ENCODE results near the gene GNAI3.

Gene GNAI3

DNA sequence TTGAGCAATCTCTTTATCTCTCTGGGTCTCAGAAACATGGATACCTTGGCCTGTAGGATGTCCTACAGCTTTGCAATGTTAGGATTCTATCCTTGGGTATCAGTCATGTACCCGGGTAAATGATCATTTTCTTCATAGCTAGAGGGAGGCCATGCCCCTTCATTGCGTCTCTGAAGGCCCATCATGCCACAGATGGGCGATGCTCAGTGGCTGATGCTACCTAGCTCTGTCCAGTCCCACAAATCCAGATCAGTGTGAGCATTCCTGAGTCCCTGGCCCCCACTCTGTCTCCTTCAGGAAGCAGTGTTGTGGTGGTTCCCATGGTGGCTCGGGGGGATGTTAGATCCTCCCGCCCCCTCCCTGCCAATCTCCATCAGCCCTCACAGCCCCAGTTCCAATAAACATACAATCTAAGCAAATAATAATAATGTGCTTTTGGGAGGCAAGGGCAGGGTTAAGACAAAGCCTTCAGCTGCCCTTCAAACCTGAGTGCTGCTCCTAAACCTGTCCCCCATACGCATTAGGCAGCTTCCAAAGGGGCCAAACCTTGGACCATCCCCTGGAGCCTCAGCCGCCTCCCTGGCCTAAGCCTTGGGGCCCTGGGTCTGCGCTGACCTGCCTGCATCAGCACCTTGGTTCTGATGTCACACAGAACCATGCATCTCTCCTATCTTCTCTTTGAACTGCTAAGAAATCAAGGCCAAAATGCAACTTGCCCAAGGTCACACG lies 9.4 kb upstream of the GNAI3 start:
- Histone ChIP-seq H3K36me3 (ENCODE audit: insufficient read depth, low read length) (no peaks in the 10 kb centered on the region), H3K9ac (ENCODE audit: low read length) (no peak overlapping the region), H3K27me3 (ENCODE audit: control insufficient read depth in 1 of 2, insufficient read depth in 2 of 2, low read length in 2 of 2) (no peaks in the 10 kb centered on the region), H3K4me3 (ENCODE audit: low read depth in 1 of 2, low read length in 2 of 2) (no peak overlapping the region), H3K27ac (ENCODE audit: low read depth, low read length) (no peak overlapping the region), H3K9me3 (ENCODE audit: low read length) (no peaks in the 10 kb centered on the region), H3K4me1 (ENCODE audit: insufficient read depth, low read length) (peaks cover 16% of the 10 kb centered on the region)

DNA sequence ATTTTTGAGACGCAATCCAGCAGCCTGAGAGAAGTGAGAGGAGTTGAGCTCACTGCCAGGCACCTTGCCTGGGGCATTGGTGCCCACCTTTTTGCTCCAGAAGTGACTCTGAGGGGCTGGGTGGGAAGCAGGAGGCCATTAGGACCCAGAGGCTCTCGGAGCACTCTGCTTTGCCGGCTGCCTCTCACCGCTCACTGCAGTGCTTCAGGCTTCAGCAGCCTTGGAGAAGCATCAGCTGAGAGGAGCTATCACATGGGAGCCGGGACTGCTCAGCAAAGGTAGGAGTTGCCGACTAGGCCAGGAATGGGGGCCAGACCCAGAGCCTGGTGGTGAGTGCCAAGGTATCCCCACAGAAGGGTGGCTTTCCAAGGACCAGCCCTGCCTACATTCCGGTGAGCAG lies 8.7 kb upstream of the GNAI3 start, which contains the start of gene GPR61:
TSS of gene GPR61 (plus strand) at position 197 of the 400 bp plus-strand sequence. CDS start 3,151 bp downstream, outside the sequence.
- H3K36me3 ChIP-seq (ENCODE audit: insufficient read depth, low read length): no peaks in the 10 kb centered on the region
- H3K27ac ChIP-seq (ENCODE audit: low read depth, low read length): no peak within 1 kb of the TSS
- no peaks in the 10 kb centered on the region for H3K27me3 ChIP-seq (ENCODE audit: control insufficient read depth in 1 of 2, insufficient read depth in 2 of 2, low read length in 2 of 2)
- H3K9ac ChIP-seq (ENCODE audit: low read length): no peak within 1 kb of the TSS
- H3K4me3 ChIP-seq (ENCODE audit: low read depth in 1 of 2, low read length in 2 of 2): no peak within 1 kb of the TSS
- H3K4me1 ChIP-seq (ENCODE audit: insufficient read depth, low read length): peaks cover 16% of the 10 kb centered on the region
- no peaks in the 10 kb centered on the region for H3K9me3 ChIP-seq (ENCODE audit: low read length)

DNA sequence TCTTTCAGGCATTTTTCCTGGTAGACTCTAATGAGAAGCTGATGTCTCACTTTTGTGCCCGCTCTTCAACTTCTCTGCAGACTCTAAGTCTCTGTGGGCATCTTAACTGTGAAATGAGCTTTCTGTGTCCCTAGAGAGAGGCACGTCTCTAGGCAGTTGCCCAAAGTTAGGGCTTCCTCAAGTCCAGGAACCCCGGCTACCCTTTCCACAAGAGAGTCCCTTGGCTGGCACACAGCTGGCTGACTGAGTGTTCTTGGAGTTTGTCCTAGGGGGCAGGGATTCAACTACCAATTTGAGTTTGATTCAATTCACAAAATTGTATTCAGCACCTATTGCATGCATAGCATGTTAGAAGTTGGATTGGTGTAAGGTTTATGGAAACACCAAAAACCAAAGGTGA lies 7.3 kb upstream of the GNAI3 start:
- H3K9ac ChIP-seq (ENCODE audit: low read length): no peak overlapping the region
- H3K36me3 ChIP-seq (ENCODE audit: insufficient read depth, low read length): no peaks in the 10 kb centered on the region
- H3K4me3 ChIP-seq (ENCODE audit: low read depth in 1 of 2, low read length in 2 of 2): no peak overlapping the region
- H3K4me1 ChIP-seq (ENCODE audit: insufficient read depth, low read length): peaks cover 7% of the 10 kb centered on the region
- H3K27me3 ChIP-seq (ENCODE audit: control insufficient read depth in 1 of 2, insufficient read depth in 2 of 2, low read length in 2 of 2): no peaks in the 10 kb centered on the region
- no peaks in the 10 kb centered on the region for H3K9me3 ChIP-seq (ENCODE audit: low read length)
- no peak overlapping the region for H3K27ac ChIP-seq (ENCODE audit: low read depth, low read length)

DNA sequence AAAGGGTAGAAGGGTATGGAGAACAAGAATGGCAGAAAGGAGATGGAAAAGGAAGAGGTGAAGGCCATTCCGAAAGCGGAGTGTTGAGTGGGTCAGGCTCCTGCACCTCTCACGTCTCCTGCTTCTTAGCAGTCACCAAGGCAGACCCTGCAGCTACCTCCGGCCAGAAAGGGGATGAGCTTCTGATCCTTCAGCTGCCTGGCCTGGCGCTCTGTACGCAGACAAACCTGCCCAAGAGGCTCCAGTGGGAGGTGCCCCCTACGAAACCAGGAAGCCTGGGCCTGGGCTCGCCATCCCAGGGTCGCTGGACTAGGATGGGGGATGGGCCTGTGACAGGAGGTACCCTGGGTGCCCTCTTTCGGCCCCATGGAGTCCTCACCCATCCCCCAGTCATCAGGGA lies 5.8 kb upstream of the GNAI3 start:
- H3K27me3 ChIP-seq (ENCODE audit: control insufficient read depth in 1 of 2, insufficient read depth in 2 of 2, low read length in 2 of 2): no peaks in the 10 kb centered on the region
- no peak overlapping the region for H3K27ac ChIP-seq (ENCODE audit: low read depth, low read length)
- H3K4me1 ChIP-seq (ENCODE audit: insufficient read depth, low read length): peaks cover 12% of the 10 kb centered on the region
- no peak overlapping the region for H3K4me3 ChIP-seq (ENCODE audit: low read depth in 1 of 2, low read length in 2 of 2)
- H3K9me3 ChIP-seq (ENCODE audit: low read length): no peaks in the 10 kb centered on the region
- no peaks in the 10 kb centered on the region for H3K36me3 ChIP-seq (ENCODE audit: insufficient read depth, low read length)
- no peak overlapping the region for H3K9ac ChIP-seq (ENCODE audit: low read length)

DNA sequence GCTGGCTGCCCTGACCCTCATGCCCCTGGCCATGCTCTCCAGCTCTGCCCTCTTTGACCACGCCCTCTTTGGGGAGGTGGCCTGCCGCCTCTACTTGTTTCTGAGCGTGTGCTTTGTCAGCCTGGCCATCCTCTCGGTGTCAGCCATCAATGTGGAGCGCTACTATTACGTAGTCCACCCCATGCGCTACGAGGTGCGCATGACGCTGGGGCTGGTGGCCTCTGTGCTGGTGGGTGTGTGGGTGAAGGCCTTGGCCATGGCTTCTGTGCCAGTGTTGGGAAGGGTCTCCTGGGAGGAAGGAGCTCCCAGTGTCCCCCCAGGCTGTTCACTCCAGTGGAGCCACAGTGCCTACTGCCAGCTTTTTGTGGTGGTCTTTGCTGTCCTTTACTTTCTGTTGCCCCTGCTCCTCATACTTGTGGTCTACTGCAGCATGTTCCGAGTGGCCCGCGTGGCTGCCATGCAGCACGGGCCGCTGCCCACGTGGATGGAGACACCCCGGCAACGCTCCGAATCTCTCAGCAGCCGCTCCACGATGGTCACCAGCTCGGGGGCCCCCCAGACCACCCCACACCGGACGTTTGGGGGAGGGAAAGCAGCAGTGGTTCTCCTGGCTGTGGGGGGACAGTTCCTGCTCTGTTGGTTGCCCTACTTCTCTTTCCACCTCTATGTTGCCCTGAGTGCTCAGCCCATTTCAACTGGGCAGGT lies 5.0 kb upstream of the GNAI3 start:
- no peaks in the 10 kb centered on the region for H3K36me3 ChIP-seq (ENCODE audit: insufficient read depth, low read length)
- H3K9me3 ChIP-seq (ENCODE audit: low read length): no peaks in the 10 kb centered on the region
- peaks cover 13% of the 10 kb centered on the region for H3K4me1 ChIP-seq (ENCODE audit: insufficient read depth, low read length)
- no peak overlapping the region for H3K27ac ChIP-seq (ENCODE audit: low read depth, low read length)
- H3K4me3 ChIP-seq (ENCODE audit: low read depth in 1 of 2, low read length in 2 of 2): no peak overlapping the region
- no peak overlapping the region for H3K9ac ChIP-seq (ENCODE audit: low read length)
- no peaks in the 10 kb centered on the region for H3K27me3 ChIP-seq (ENCODE audit: control insufficient read depth in 1 of 2, insufficient read depth in 2 of 2, low read length in 2 of 2)

DNA sequence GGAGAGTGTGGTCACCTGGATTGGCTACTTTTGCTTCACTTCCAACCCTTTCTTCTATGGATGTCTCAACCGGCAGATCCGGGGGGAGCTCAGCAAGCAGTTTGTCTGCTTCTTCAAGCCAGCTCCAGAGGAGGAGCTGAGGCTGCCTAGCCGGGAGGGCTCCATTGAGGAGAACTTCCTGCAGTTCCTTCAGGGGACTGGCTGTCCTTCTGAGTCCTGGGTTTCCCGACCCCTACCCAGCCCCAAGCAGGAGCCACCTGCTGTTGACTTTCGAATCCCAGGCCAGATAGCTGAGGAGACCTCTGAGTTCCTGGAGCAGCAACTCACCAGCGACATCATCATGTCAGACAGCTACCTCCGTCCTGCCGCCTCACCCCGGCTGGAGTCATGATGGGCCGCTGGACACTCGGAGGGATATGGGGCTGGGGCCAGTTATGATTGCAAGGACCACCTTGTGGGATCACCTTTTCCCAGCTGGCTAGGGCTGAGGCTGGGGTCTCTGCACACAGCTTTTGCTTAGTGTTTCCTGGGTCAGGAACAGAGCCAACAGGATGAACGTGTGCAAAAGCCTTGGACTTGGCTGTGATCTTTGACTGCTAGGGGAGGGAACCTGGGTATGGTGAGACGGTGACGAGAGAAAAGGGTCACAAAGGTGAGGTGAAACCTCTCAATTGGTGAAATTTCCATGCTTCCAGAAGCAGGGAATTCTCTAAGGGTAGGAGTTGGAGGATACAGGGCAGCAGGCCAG lies 4.3 kb upstream of the GNAI3 start:
- no peaks in the 10 kb centered on the region for H3K9me3 ChIP-seq (ENCODE audit: low read length)
- no peak overlapping the region for H3K4me3 ChIP-seq (ENCODE audit: low read depth in 1 of 2, low read length in 2 of 2)
- peaks cover 14% of the 10 kb centered on the region for H3K4me1 ChIP-seq (ENCODE audit: insufficient read depth, low read length)
- H3K9ac ChIP-seq (ENCODE audit: low read length): no peak overlapping the region
- H3K27ac ChIP-seq (ENCODE audit: low read depth, low read length): no peak overlapping the region
- no peaks in the 10 kb centered on the region for H3K36me3 ChIP-seq (ENCODE audit: insufficient read depth, low read length)
- no peaks in the 10 kb centered on the region for H3K27me3 ChIP-seq (ENCODE audit: control insufficient read depth in 1 of 2, insufficient read depth in 2 of 2, low read length in 2 of 2)

DNA sequence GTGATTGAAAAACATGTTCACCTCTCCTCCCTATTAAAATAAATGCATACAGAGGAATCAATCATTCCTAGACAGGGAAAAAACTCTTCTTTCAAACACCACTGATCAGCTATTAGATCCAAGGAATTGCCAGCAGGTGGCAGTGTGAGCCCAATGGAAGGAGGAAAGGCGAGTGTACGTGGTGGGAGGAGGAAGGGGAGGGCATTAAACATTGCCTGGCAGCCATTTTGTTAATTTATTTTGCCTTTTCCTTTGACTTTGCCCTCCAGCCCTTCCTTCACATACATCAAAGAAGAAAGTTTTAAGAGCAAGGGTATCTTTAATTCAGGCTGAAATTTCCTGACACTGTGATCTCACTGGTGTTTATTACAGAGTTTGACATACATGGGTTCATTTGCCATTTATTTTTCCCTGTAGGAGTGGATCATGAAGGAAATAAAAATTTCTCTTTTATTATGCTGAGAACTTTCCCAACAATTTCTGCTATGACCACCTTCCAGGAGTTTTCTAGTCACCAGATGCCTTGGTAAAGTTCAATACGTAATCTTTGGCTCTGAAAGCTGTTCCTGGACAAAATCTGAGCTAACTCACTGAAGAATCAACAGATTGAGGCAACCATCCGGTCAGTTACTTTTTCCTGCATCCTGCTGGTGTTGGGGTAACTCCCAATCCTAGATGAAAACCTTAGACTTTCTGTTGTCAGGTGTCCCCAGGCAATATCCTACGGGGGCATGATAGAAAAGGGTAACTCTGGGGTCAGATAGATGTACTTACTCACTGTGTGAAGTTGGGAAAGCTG lies 1.9 kb upstream of the GNAI3 start:
- Histone ChIP-seq H3K36me3 (ENCODE audit: insufficient read depth, low read length) (no peaks in the 10 kb centered on the region), H3K27ac (ENCODE audit: low read depth, low read length) (peak overlapping the region; percentile 94), H3K9ac (ENCODE audit: low read length) (peak overlapping the region; percentile 97), H3K4me1 (ENCODE audit: insufficient read depth, low read length) (peaks cover 24% of the 10 kb centered on the region), H3K27me3 (ENCODE audit: control insufficient read depth in 1 of 2, insufficient read depth in 2 of 2, low read length in 2 of 2) (no peaks in the 10 kb centered on the region), H3K9me3 (ENCODE audit: low read length) (no peaks in the 10 kb centered on the region), H3K4me3 (ENCODE audit: low read depth in 1 of 2, low read length in 2 of 2) (peak overlapping the region in 1 of 2 donors; percentile 93)

DNA sequence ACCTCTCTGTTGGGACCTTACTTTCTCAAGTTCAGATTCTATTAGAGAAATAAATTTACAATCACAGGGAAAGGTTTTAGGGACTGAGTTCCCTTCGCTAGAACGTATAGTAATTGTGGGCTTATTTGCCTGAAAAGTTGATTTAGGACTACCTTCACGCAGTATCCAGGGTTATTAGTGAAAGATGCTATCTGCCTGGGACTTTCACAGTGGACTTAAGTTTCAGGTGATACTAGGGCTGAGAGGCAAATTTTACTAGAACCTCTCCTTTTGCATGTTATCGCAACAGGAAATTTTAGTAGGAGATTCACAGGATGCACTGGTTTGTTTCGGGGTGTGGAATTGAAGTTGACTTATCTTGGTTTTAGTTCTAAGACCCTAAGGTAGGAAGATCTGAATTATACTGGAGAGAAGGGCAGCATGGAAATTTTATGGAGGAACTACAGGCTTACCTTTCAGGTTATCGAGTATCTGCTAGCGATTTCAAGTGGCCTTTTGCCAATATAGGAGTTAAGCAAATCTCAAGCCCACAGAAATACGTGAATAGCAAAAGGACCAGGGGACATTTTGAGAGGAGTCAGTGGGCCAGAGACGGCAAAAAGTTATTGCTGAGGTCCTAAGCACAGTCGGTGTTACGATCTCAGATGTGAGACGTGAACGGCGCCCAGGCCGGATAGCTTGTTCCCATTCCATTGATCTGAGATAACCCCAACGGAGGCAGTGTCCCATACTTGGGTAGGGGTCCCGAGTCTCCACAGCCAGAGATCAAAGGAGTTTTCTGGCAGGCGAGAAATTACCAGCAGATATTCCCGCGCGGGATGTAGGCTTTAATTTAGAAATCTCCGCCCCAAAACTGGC lies 723 bp upstream of the GNAI3 start:
- no peaks in the 10 kb centered on the region for H3K36me3 ChIP-seq (ENCODE audit: insufficient read depth, low read length)
- peak overlapping the region; percentile 97 for H3K9ac ChIP-seq (ENCODE audit: low read length)
- peaks cover 24% of the 10 kb centered on the region for H3K4me1 ChIP-seq (ENCODE audit: insufficient read depth, low read length)
- H3K4me3 ChIP-seq (ENCODE audit: low read depth in 1 of 2, low read length in 2 of 2): peak overlapping the region; percentile 69 to 93
- H3K27ac ChIP-seq (ENCODE audit: low read depth, low read length): peak overlapping the region; percentile 94
- H3K27me3 ChIP-seq (ENCODE audit: control insufficient read depth in 1 of 2, insufficient read depth in 2 of 2, low read length in 2 of 2): no peaks in the 10 kb centered on the region
- H3K9me3 ChIP-seq (ENCODE audit: low read length): no peaks in the 10 kb centered on the region

DNA sequence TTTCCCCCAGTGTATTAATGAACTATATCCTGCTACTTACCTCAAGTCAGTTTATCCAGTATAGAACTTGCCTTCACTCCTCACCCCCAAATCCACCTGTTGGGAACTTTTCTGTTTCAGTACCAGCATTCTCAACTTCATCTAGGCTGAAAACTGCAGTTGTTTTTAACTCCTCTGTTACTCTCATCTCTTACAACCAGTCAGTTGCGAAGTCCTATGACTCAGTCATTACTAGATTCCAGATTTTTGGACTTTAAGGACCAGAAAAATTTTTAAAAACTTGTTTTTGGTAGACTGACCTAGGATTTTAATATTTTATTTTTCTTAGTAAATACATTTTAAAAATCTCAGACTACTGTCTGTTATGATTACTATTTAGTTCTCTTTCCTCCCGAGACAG lies 8.1 kb downstream of the GNAI3 start:
- peaks cover 18% of the 10 kb centered on the region for H3K4me1 ChIP-seq (ENCODE audit: insufficient read depth, low read length)
- no peak overlapping the region for H3K9ac ChIP-seq (ENCODE audit: low read length)
- no peaks in the 10 kb centered on the region for H3K27me3 ChIP-seq (ENCODE audit: control insufficient read depth in 1 of 2, insufficient read depth in 2 of 2, low read length in 2 of 2)
- H3K4me3 ChIP-seq (ENCODE audit: low read depth in 1 of 2, low read length in 2 of 2): no peak overlapping the region
- no peak overlapping the region for H3K27ac ChIP-seq (ENCODE audit: low read depth, low read length)
- H3K36me3 ChIP-seq (ENCODE audit: insufficient read depth, low read length): no peaks in the 10 kb centered on the region
- H3K9me3 ChIP-seq (ENCODE audit: low read length): no peaks in the 10 kb centered on the region

DNA sequence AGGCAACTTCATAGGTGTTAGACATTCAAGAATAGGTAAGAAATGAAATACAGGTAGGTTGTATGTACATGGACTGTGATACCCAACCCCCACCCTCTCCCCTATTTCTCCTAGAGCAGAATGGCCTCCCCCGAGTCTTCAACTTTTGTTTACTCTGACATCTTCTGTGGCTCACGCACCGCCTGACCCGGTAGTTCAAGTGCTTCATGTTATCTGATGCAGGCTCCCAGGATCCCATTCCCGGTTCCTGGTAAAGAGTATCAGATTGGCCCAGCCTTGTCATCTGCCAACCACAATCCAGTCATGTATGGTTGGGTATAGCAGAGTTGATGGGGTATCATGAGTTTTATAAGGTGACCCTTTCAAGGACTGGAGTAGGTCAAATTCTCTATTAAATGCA lies 9.1 kb downstream of the GNAI3 start:
- Histone ChIP-seq H3K4me1 (ENCODE audit: insufficient read depth, low read length) (peaks cover 18% of the 10 kb centered on the region), H3K27ac (ENCODE audit: low read depth, low read length) (no peak overlapping the region), H3K36me3 (ENCODE audit: insufficient read depth, low read length) (no peaks in the 10 kb centered on the region), H3K4me3 (ENCODE audit: low read depth in 1 of 2, low read length in 2 of 2) (no peak overlapping the region), H3K27me3 (ENCODE audit: control insufficient read depth in 1 of 2, insufficient read depth in 2 of 2, low read length in 2 of 2) (no peaks in the 10 kb centered on the region), H3K9me3 (ENCODE audit: low read length) (no peaks in the 10 kb centered on the region), H3K9ac (ENCODE audit: low read length) (no peak overlapping the region)
